ENCODE results near the gene PLTP. TPM values are rescaled to one million over a fixed set of nuclear protein-coding genes. Genes with fewer than 3 reads are reported as not detected.
A peak's percentile ranks its signal among the peaks of the same experiment; 100 is the strongest.

Gene PLTP
- total RNA-seq, 1 experiment from 2014 or later: 19.8 TPM

DNA sequence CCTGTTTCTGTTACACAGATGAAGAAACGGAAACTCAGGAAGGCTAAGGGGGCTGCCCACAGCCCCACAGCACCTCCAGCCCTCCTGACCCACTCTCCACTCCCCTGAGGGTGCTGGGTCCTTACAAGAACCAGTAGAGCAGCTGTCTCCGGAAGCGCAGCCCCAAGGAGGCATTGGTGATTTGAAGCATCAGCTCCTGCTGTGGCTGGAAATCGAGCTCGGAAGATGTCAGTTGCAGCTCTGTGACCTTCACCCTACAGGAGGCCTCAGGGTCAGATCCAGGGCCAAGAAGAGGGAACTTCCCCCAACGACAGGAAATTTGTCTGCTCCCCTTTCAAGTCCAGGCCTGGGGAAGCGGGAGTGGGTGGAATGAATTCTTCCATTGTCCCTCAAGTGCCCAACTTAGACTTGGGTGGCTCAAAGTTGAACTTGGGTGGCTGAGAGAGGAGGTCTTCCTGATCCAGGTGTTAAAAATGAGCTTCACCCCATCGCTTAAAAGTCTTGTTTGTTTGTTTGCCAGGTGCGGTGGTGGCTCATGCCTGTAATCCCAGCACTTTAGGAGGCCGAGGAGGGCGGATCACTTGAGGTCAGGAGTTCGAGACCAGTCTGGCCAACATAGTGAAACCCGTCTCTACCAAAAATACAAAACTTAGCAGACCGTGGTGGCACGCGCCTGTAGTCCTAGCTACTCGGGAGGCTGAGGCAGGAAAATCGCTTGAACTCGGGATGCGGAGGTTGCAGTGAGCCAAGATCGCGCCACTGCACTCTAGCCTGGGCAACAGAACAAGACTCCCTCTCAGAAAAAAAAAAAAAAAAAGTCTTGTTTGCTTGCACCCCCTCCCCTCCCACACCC is 1.9 kb downstream of the PLTP start:
- Histone ChIP-seq H3K9me2 (replicated peaks; ENCODE audit: insufficient read depth, low read length) (no peaks in the 10 kb centered on the region), H3K9ac (ENCODE audit: low read length) (peak overlapping the region; percentile 48), H3K9me3 (ENCODE audit: low read length) (no peaks in the 10 kb centered on the region), H2AFZ (ENCODE audit: low read length) (peak overlapping the region; percentile 53; the same call in 1 of the 2 replicates), H3K4me1 (ENCODE audit: low read length) (peaks cover 46% of the 10 kb centered on the region), H4K20me1 (ENCODE audit: insufficient read depth, low read depth, low read length) (no peaks in the 10 kb centered on the region), H3K27ac (ENCODE audit: low read length) (no peak overlapping the region), H3K4me3 (ENCODE audit: low read length) (peak overlapping the region; percentile 58; the same call in 1 of the 2 replicates), H3K4me2 (ENCODE audit: low read depth, low read length, poor library complexity, severe bottlenecking) (peak overlapping the region; percentile 59), H3K27me3 (ENCODE audit: low read length) (no peaks in the 10 kb centered on the region), H3K36me3 (ENCODE audit: insufficient read depth, low read length) (no peaks in the 10 kb centered on the region), H3K79me2 (ENCODE audit: low read length) (no peaks in the 10 kb centered on the region)
- DNase-seq: no peak

- H4K20me1 ChIP-seq (ENCODE audit: insufficient read depth, low read depth, low read length): no peaks in the 10 kb centered on the region
- H3K4me2 ChIP-seq (ENCODE audit: low read depth, low read length, poor library complexity, severe bottlenecking): peak overlapping the region; percentile 59
- H2AFZ ChIP-seq (ENCODE audit: low read length): no peak overlapping the region
- no peaks in the 10 kb centered on the region for H3K79me2 ChIP-seq (ENCODE audit: low read length)
- peak overlapping the region; percentile 58; the same call in 1 of the 2 replicates for H3K4me3 ChIP-seq (ENCODE audit: low read length)
- no peaks in the 10 kb centered on the region for H3K9me2 ChIP-seq (replicated peaks; ENCODE audit: insufficient read depth, low read length)
- no peaks in the 10 kb centered on the region for H3K36me3 ChIP-seq (ENCODE audit: insufficient read depth, low read length)
- H3K27ac ChIP-seq (ENCODE audit: low read length): no peak overlapping the region
- no peaks in the 10 kb centered on the region for H3K9me3 ChIP-seq (ENCODE audit: low read length)
- DNase-seq: no peak
- peaks cover 50% of the 10 kb centered on the region for H3K4me1 ChIP-seq (ENCODE audit: low read length)
- no peaks in the 10 kb centered on the region for H3K27me3 ChIP-seq (ENCODE audit: low read length)
- no peak overlapping the region for H3K9ac ChIP-seq (ENCODE audit: low read length)
Observed at GRCh38 chr20:45909336-45909808, 2.6 kb downstream of the PLTP start.

DNA sequence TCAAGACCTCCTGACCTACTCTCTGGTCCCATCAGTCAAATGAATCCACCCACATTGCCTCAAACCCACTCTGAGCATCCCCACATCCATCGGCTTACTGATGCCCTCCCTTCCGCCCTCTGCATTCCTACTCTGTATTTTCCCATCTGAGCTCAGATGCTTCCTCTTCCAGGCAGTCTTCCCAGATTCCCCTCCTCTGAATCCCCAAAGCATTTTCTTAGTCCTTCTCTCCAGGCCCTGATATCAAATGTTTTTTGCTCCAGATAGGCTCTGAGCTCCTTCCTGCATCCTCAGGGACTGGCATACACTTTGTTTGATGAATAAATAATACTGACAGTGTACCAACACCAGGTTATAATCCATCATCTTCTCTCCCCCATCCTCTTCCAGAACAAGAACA is 3.9 kb downstream of the PLTP start:
- Histone ChIP-seq H3K27me3 (ENCODE audit: low read length) (no peaks in the 10 kb centered on the region), H3K9me2 (replicated peaks; ENCODE audit: insufficient read depth, low read length) (no peaks in the 10 kb centered on the region), H3K27ac (ENCODE audit: low read length) (no peak overlapping the region), H3K4me3 (ENCODE audit: low read length) (no peak overlapping the region), H3K36me3 (ENCODE audit: insufficient read depth, low read length) (no peaks in the 10 kb centered on the region), H2AFZ (ENCODE audit: low read length) (no peak overlapping the region), H3K9ac (ENCODE audit: low read length) (no peak overlapping the region), H3K9me3 (ENCODE audit: low read length) (no peaks in the 10 kb centered on the region), H3K4me1 (ENCODE audit: low read length) (peaks cover 60% of the 10 kb centered on the region), H3K79me2 (ENCODE audit: low read length) (no peaks in the 10 kb centered on the region), H3K4me2 (ENCODE audit: low read depth, low read length, poor library complexity, severe bottlenecking) (no peak overlapping the region), H4K20me1 (ENCODE audit: insufficient read depth, low read depth, low read length) (no peaks in the 10 kb centered on the region)
- DNase-seq: no peak

DNA sequence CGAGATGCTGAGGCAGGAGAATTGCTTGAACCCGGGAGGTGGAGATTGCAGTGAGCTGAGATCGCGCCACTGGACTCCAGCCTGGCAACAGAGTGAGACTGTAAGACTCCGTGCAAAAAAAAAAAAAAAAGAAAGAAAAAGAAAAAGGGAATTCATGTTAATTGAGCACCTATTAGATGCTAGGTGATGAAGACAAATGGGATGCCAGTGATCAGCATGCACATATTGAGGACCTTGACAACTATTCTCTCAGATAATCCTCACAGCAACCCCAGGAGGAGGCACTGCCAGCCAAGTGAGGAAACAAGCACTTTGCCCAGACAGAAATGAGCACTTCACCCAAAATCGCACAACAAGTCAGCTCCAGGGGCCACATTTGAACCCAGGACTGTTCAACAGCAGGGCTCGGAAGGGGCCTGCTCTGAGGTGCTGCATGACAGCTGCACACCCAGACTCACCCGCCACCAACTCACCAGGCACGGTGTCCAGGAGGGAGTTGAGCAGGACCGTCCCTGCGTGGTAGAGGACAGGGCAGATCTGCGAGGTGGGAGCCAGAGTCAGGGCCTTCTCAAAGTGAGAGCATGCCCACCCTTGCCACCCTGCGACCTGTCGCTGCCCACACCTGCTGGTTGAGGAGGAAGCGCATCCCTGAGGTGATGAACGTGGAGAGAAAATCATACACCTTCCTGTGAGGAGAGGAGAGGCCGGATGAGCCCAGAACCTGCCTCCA is 4.6 kb downstream of the PLTP start:
- no peaks in the 10 kb centered on the region for H3K9me3 ChIP-seq (ENCODE audit: low read length)
- peaks cover 61% of the 10 kb centered on the region for H3K4me1 ChIP-seq (ENCODE audit: low read length)
- no peak overlapping the region for H2AFZ ChIP-seq (ENCODE audit: low read length)
- H3K9me2 ChIP-seq (replicated peaks; ENCODE audit: insufficient read depth, low read length): no peaks in the 10 kb centered on the region
- no peak overlapping the region for H3K4me2 ChIP-seq (ENCODE audit: low read depth, low read length, poor library complexity, severe bottlenecking)
- DNase-seq: no peak
- H3K9ac ChIP-seq (ENCODE audit: low read length): no peak overlapping the region
- no peak overlapping the region for H3K27ac ChIP-seq (ENCODE audit: low read length)
- no peaks in the 10 kb centered on the region for H4K20me1 ChIP-seq (ENCODE audit: insufficient read depth, low read depth, low read length)
- no peaks in the 10 kb centered on the region for H3K27me3 ChIP-seq (ENCODE audit: low read length)
- H3K4me3 ChIP-seq (ENCODE audit: low read length): no peak overlapping the region
- H3K36me3 ChIP-seq (ENCODE audit: insufficient read depth, low read length): no peaks in the 10 kb centered on the region
- H3K79me2 ChIP-seq (ENCODE audit: low read length): no peaks in the 10 kb centered on the region

GRCh38 chr20:45905505-45906079 is 6.4 kb downstream of the PLTP start:
- DNase-seq: no peak
- Histone ChIP-seq H3K4me2 (ENCODE audit: low read depth, low read length, poor library complexity, severe bottlenecking) (no peak overlapping the region), H3K9ac (ENCODE audit: low read length) (no peak overlapping the region), H3K79me2 (ENCODE audit: low read length) (no peaks in the 10 kb centered on the region), H2AFZ (ENCODE audit: low read length) (no peak overlapping the region), H3K36me3 (ENCODE audit: insufficient read depth, low read length) (no peaks in the 10 kb centered on the region), H4K20me1 (ENCODE audit: insufficient read depth, low read depth, low read length) (no peaks in the 10 kb centered on the region), H3K9me3 (ENCODE audit: low read length) (no peaks in the 10 kb centered on the region), H3K27ac (ENCODE audit: low read length) (peak overlapping the region; percentile 95), H3K4me3 (ENCODE audit: low read length) (no peak overlapping the region), H3K9me2 (replicated peaks; ENCODE audit: insufficient read depth, low read length) (no peaks in the 10 kb centered on the region), H3K27me3 (ENCODE audit: low read length) (no peaks in the 10 kb centered on the region), H3K4me1 (ENCODE audit: low read length) (peaks cover 63% of the 10 kb centered on the region)

DNA sequence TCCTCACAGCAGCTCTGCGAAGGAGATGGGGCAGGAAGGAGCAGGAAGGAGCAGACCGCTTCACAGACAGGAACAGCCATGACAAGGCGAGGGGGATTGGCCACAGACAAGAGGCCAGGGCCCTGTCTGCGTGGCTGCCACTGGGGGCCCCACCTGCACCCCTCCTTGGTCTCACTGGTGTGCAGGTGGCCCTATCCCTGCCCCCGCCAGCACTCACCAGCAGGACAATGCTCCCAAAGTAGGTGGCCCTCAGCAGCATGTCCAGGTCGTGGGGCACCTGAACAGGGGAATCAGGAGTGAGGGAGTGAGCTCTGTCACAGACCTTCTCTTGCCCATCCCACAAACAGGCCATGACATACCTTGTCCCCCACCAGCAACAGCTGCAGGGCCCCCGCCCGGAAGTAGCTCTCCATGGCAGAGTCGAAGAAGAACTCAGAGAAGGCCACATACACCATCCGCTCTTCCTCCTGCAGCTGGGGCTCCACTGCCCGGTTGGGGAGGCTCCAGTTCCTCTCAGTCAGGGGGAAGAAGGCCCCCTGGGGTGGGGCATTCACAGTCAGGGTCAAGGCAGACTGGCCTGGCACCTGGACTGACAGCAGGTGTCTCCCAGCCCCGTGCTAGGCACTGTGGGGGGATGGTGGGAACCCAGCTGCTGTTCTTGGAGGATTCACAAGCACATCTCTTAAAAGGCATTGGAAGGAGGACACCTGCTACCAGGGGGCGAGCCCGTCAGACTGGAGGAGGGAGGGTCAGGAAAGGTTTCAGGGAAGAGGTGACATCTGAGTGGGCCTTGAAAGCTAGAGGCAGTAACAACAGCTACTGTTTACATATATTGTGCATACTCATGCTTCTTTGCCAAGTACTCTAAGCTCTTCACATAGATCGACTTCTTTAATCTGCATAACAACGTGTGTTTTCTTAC is 7.1 kb downstream of the PLTP start:
- no peak for DNase-seq
- Histone ChIP-seq H3K4me2 (ENCODE audit: low read depth, low read length, poor library complexity, severe bottlenecking) (no peak overlapping the region), H2AFZ (ENCODE audit: low read length) (no peak overlapping the region)

DNA sequence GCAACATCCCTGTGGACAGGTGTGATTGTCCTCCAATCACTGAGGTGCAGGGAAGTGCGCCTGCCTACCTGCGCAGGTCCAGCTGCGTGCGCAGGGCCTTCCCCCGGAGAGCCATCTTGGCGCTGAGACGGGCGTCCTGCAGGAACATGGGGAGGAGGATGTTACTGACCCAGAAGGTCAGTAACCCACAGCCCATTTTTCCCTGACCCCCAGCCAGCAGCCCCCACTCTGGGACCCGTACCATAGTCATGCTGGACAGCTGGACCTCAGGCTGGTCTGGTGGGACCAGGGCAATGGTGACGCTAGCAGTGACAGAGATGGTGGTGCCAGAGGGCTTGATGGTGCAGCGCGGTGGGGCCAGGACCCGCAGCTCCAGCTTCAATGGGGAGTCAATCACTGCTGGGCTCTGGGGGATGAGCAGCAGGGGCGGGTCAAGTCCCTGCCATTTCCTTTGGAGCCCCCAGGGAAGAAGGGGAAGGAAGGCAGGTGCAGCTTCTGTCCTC is 9.7 kb downstream of the PLTP start:
- H3K4me1 ChIP-seq (ENCODE audit: low read length): peaks cover 55% of the 10 kb centered on the region
- no peak overlapping the region for H2AFZ ChIP-seq (ENCODE audit: low read length)
- DNase-seq: peak; percentile 89
- no peaks in the 10 kb centered on the region for H3K9me2 ChIP-seq (replicated peaks; ENCODE audit: insufficient read depth, low read length)
- H3K36me3 ChIP-seq (ENCODE audit: insufficient read depth, low read length): 0 out of 2 replicates have a peak, but pooled peaks cover 3% of the 10 kb centered on the region
- H3K27me3 ChIP-seq (ENCODE audit: low read length): no peaks in the 10 kb centered on the region
- no peaks in the 10 kb centered on the region for H3K9me3 ChIP-seq (ENCODE audit: low read length)
- peak overlapping the region; percentile 59 for H3K4me3 ChIP-seq (ENCODE audit: low read length)
- H4K20me1 ChIP-seq (ENCODE audit: insufficient read depth, low read depth, low read length): no peaks in the 10 kb centered on the region
- H3K79me2 ChIP-seq (ENCODE audit: low read length): no peaks in the 10 kb centered on the region
- peak overlapping the region; percentile 66 for H3K9ac ChIP-seq (ENCODE audit: low read length)
- H3K4me2 ChIP-seq (ENCODE audit: low read depth, low read length, poor library complexity, severe bottlenecking): peak overlapping the region; percentile 87
- peak overlapping the region; percentile 95 for H3K27ac ChIP-seq (ENCODE audit: low read length)

More for the DNA sequence above, 7.1 kb downstream of the PLTP start:
- Histone ChIP-seq H3K36me3 (ENCODE audit: insufficient read depth, low read length) (no peaks in the 10 kb centered on the region), H3K9me2 (replicated peaks; ENCODE audit: insufficient read depth, low read length) (no peaks in the 10 kb centered on the region), H3K27me3 (ENCODE audit: low read length) (no peaks in the 10 kb centered on the region), H3K9me3 (ENCODE audit: low read length) (no peaks in the 10 kb centered on the region), H3K79me2 (ENCODE audit: low read length) (no peaks in the 10 kb centered on the region), H3K4me1 (ENCODE audit: low read length) (peaks cover 58% of the 10 kb centered on the region), H4K20me1 (ENCODE audit: insufficient read depth, low read depth, low read length) (no peaks in the 10 kb centered on the region), H3K4me3 (ENCODE audit: low read length) (no peak overlapping the region), H3K9ac (ENCODE audit: low read length) (peak overlapping the region; percentile 6; the same call in 1 of the 2 replicates), H3K27ac (ENCODE audit: low read length) (peak overlapping the region; percentile 95)

All from Karpas-422 (cell line).